Fibroblast of upper back skin (primary cell): ENCODE data around the gene BRI3BP.

Experiments
- DNase-seq: peaks from one replicate; pipeline ENCODE4 v3.0.0-alpha.2; 2013

BRI3BP gene

DNA sequence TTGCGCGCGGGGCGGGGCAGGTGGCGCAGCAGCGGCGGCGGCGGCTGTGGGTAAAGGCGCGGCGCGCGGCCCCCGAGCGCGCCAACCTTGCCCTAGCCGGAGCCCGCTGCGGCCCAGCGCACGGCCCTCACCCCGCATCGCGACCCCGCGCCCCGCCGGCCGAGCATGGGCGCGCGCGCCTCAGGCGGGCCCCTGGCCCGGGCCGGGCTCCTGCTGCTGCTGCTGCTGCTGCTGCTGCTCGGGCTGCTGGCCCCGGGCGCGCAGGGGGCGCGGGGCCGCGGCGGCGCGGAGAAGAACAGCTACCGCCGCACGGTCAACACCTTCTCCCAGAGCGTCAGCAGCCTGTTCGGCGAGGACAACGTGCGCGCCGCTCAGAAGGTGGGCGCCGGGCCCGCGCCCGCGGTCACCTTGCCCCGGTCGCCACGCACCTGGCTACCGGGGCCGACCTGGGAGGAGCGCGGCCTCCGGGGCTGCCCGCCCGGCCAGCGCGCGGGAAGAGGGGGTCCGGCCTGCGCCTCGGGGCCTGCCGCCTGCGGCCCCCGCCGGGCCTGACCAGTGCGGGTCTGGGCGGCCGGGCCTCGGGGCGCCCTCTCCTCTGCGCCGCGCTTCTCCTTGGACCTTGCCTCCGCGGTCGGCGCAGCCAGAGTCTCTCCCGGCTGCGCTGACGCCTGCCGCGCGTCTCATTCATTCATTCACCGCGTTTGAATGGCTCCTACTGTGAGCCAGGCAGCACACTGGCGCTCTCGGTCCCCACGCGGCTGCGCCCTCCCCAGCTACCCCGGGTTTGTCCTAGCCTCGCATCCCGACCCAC is at the start of gene BRI3BP:
Gene BRI3BP (plus strand): TSS at position 20 of the 811 bp plus-strand sequence. CDS start 146 bp downstream, at position 166.
- peak; percentile 8 for DNase-seq

GRCh38 chr12:124946447-124946793 is 47.0 kb upstream of the BRI3BP start:
- no peak for DNase-seq

- DNase-seq = no peak
Measured at GRCh38 chr12:124947013-124947412, 46.4 kb upstream of the BRI3BP start.

DNA sequence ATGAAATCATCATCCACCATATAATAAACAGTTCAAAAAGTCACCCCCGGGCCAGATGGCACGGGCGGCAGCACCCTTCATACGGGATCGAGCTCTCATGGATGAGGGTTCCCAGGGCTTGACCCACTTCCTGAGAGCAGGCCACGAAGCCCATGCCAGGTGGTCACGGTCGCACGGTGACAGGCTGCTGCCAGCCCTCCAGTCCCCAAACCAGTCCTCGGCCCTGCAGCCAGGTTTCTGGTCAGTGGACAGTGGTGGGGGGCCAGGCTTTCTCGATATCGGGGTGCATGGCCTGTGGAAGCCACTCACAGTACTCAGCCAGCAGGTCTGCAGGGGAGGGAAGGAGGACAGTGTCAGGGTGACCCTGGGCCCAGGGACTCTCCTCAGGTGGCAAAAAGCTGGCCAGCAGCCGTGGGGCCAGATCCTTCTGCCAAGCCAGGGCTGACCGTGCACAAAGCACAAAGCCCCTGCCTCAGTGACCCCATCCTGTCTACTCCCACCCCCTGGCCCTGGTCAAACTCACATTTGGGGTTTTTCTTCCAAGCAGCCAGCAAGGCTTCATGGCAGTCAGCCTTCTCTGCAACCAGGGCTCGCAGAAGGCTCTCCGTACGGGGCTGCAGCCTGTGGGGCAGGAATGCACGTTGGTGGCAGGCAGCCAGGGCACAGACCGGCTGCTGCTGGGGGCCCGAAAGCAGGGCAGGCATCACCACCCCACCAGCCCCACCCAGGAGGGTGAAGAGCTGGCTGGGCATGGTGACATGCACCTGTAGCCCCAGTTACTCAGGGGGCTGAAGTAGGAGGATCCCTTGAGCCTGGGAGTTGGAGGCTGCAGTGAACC is 45.7 kb upstream of the BRI3BP start:
- DNase-seq = no peak

DNA sequence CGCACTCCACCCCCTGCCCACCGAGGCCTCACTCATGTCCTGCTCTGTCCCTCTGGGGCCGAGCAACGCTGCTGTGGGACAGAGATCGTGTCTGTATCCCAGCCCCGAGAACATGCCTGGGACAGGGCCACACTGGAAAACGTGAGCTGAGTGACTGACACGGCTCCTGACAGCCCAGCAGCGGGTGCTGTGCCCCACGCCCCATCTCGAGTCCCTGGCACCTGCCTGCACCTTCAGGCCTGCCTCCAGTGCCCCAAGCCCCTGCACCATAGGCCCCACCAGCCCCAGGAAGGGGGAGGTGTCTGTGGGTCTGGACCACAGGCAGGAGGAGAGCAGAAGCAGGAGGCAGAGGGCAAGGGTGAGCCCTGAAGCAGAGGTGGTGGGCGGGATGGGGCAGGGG is 44.4 kb upstream of the BRI3BP start:
- no peak for DNase-seq

DNA sequence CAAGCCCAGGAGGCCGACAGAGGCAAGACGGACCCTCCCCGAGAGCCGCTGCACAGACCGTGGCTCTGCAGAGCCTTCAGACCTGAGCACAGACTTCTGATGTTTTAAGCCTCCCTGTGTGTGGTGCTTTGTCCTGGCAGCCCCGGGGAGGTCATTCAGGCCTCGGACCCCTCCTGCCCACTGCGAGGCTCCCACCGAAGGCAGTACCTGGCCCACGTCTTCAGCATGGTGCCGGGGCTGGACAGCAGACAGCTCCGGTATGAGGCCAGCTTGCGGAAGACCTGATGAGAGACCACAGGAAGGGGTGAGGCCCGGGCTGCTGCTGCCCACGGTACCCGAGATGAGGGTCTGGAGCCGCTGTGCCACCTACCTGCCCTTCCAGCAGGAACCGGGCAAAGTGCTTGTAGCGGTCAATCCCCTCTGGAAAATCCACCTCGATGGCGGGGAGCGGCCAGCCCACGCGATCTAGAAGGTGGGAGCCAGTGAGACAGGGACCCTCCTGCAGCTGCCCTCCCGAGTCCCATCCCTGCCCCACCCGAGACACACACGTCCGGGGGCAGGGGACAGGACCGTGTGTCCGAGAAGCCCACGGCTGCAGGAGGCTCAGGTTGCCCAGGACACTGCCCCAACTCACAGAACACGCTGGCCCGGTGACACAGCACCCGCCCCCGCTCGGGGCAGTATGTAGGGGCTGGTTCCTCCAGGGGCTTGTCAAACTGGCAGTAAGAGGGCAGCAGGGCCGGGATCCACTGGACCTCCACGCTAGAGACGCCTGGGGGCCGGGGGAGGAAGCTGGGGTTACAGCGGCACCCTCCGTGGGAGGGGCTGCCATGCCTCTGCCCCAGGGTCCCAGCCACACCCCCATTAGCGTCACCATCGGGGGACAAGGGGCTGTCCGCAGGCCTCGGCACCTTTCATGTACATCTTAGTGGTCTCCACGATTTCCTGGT is 43.4 kb upstream of the BRI3BP start:
- DNase-seq = no peak

DNA sequence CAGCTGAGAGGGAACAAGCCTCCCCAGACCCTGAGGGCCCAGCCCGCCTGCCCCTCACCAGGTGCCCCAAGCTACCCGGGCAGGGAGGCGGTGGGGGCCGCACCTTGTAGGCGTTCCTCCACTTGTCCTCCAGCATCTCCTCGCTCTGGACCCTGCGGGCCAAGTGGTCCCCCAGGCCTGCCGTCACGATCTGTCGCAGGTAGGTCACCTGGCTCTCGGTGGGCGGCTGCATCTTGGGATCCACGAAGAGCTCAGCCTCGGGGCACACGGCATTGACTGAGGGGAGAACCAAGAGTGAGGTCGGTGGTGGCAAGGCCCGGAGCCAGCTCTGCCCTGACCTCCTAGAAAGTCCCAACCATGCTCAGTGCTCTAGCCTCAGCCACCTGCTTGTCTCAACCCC is 41.1 kb upstream of the BRI3BP start:
- no peak for DNase-seq

DNA sequence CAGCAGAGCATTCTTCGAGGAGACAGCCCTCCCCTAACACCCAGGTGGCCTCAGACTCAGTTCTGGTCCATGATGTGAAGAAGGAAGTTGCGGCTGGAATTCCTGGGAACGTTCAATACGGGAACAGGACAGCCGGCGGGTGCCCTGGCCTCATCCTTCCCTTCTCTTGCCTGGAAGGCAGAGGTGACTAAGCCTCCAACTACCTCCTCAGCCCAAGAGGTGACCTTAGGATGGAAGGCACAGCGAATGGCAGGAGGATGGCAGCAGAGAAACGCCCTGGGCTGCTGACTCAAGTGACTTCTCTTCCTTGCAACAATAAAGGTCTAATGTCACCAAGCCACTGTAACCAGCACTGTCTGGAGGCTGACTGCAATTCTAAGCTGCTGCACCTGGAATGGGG is 40.6 kb upstream of the BRI3BP start:
- DNase-seq = no peak

- DNase-seq = no peak
Measured at GRCh38 chr12:124953689-124954405, 39.6 kb upstream of the BRI3BP start.

DNA sequence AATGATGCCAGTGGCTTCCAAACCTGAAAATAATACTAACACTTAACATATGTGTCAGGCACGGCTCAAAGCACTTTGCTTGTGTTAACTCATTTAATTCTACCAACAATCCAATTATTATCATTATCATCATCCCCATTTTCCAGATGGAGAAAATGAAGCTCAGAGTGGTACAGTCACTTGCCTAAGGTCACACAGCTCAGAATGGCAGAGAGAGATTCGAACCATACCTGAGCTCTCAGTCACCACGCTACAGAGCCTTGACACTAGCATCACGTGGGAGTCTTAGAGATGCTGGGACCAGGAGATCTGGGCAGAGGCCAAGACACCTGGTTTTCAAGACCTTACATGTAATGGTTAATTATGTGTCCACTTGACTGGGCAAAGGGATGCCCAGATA is 38.7 kb upstream of the BRI3BP start:
- no peak for DNase-seq

- DNase-seq = no peak
Measured at GRCh38 chr12:124956571-124956970, 36.9 kb upstream of the BRI3BP start.

- no peak for DNase-seq
Measured at GRCh38 chr12:124961055-124961454, 32.4 kb upstream of the BRI3BP start.

DNA sequence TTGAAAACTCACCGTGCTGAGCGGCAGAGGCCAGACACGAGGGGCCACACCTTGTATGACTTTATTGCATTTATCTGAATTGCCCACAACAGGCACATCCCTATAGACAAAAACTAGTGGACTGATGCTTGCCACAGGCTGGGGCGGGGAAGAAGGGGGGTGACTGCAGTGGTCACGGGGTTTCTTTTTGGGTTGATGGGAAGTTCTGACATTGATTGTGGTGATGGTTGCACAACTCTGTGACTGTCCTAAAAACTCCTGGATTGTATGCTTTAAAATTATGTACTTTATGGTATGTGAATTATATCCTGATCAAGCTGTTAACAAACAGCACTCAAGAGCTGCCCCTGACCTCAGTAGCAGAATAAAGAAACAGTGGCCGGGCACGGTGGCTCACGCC is 30.2 kb upstream of the BRI3BP start:
- DNase-seq = no peak

DNA sequence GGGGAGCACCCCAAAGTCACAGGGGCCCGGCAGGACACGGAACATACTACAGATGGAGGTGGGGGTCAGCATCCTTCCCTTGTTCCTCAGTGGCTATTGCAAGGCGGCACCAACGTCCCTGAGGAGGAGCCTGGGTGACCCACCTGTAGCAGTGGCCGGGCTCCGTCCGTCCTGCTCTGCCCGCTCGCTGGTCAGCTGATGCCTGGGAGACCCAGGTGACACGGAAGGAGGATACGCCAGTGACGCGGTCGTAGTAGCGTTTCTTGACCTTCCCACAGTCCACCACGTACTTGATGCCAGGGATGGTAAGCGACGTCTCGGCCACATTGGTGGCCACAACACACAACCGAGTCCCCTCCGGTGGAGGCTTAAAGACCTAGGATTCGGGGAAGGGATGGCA is 29.2 kb upstream of the BRI3BP start:
- no peak for DNase-seq

GRCh38 chr12:124964836-124965462 is 28.5 kb upstream of the BRI3BP start:
- no peak for DNase-seq

GRCh38 chr12:124967016-124967739 is 26.3 kb upstream of the BRI3BP start:
- no peak for DNase-seq

DNA sequence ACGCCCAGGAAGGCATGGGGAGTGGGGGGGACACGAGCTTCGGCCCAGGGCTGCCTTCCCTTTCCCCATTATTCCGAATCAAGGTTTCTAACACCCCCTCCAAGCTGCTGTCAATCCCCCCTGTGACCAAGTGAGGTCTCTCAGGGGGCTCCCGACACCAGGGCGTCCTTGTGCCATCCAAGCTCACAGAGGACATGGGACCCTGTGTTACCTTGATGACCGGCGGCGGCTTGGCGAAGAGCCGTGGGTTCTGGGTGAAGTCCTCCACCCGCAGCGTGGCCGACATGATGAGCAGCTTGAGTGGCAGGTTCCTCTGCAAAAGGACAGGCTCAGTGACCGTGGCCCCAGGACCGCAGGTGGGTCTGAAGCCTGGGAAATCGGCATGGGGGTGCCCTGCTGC is 24.8 kb upstream of the BRI3BP start:
- no peak for DNase-seq

DNA sequence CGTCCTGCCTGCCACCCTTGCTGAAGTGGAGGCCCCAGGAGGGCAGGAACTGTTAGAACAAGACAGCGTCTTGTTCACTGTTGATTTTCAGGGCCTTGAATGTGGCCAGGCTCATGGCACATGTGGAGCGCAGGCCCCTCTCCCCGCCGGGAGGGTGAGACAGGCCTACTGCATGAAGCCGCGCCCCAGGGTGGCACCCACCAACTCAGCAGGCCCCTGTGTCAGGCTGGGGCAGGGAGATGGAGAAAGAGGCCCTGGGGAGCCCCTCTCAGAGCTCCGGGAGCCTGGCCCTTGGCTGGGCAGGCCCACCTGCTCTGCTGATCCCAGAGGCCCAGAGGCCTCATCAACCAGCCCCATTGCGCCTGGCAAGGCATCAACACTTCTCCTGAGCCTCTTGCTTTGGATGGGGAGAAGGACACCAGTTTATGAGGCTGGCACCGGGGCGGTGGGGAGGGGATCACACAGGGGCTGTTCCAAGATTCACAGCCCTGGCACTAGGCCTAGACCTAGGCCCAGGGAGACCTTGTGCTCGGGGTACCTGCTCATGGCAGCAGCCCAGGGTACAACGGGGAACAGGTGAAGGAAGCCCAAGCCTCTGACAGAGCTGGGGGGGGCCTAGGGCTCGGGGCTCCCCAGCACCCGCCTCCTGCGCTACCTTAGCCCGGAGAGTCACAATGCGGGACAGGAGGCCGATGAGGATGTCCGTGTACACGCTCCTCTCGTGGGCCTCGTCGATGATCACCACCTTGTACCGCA is 22.6 kb upstream of the BRI3BP start:
- no peak for DNase-seq

DNA sequence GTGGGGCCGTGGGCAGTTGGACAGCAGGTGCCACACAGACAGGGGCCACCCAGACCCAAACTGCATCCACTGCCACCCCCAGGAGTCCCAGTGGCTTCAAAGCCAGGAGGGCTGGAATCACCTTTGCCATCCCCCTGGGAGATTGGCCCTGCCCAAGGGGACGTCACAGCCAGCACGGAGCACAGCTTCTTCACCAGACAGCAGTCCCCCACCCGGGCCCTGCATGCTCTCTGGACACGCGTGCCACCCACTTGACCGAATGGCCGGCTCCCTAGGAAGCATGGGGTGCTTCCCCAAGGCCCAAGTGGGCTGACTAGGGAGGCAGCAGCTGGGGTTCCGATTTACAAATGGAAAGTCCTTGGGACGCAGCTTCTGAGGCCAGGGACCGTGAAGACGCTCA is 21.8 kb upstream of the BRI3BP start:
- DNase-seq = no peak

DNA sequence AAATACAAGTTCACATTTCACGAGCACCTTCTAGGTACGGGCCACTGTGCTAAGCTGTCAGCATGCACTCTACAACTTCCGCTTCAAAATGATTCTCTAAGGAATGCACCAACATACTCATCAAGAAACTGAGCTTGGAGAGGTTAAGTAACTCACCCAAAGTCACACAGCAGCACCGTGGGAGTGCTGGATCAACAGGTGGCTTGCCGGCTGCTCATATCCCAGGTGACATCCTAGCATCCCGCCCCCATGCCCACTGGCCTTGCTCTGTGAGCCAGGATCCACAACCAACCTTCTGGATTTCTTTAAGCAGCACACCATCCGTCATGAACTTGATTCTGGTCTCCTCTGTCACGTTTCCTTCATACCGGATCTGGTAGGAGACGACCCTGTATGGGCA is 21.2 kb upstream of the BRI3BP start:
- no peak for DNase-seq
